Measurements from ENCODE around the gene GLI3.

DNA sequence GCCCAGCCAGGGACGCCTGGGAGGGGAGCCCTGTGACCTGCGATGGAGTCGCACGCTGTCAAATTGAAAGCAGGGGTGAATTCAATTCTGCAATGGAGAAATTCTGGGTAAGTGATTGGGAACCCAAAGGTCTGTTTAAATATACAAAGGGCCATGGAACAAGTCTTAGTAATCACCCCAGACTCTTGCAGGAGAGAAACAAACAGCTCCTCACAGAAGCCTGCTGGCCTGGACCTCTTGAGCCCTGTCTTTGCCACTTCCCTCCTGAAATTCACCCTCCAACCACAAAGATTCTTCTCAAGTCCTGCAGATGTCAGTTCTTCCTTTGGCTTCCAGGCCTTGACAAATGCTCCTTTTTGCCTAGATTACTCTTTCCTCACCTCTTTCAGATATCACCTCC, 97.3 kb downstream of the GLI3 start:
- TF ChIP-seq EZH2phosphoT487 (IDR thresholded peaks at IDR 0.05; ENCODE audit: insufficient read depth, low read depth) (no peak), EZH2 (IDR thresholded peaks at IDR 0.05; ENCODE audit: insufficient read depth, poor library complexity, severe bottlenecking) (no peak)

Measured in GM23248 (cell line).